Vagina (tissue), 2 donors: ENCODE results near the gene RICTOR.

ENCODE experiments used
- POLR2A ChIP-seq, 2 donors: fragments of 450-650 bp; IDR thresholded peaks; one replicate each; pipeline ENCODE4 v1.6.1; 2017; ENCODE audit warnings: antibody characterized with exemption in 2 of 2, mild to moderate bottlenecking in 2 of 2, moderate library complexity in 2 of 2
- POLR2AphosphoS5 ChIP-seq, 2 donors: sonication (generic); formaldehyde crosslinking; IDR thresholded peaks; one replicate each; pipeline ENCODE4 v1.9.0; 2017; ENCODE audit warnings: antibody characterized with exemption in 2 of 2, mild to moderate bottlenecking in 2 of 2, low read depth in 1 of 2; ENCODE audit not compliant: insufficient read depth in 1 of 2
- TF ChIP-seq, protein P1 (sequence below), 3 experiments: fragments of 450-650 bp in 2 of 3; fragments of 200-600 bp in 1 of 3; sonication (generic) in 1 of 3; IDR thresholded peaks; one replicate each; pipeline ENCODE4 v1.5.1; 2017 to 2019; ENCODE audit warnings: antibody characterized with exemption in 3 of 3, mild to moderate bottlenecking in 2 of 3, moderate library complexity in 2 of 3

DNA sequence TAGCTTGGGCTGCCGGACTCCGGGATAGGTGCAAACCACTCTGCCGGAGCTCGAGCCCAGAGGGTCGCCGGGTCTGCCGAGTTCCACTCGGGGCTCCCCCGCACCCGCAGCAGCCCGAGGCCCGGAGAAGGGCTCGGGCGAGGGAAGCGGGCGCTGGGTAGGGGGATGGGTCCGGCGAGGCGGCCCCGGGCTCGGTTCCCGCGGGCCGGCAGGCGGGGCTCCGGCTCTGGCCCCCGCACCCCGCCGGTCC, 507 bp downstream of the RICTOR start:
- TF ChIP-seq POLR2A (IDR thresholded peaks at IDR 0.05) (no peak), POLR2AphosphoS5 (IDR thresholded peaks at IDR 0.05; ENCODE audit: insufficient read depth in 1 of 2, low read depth in 1 of 2) (no peak)
- TF ChIP-seq, protein P1, sequence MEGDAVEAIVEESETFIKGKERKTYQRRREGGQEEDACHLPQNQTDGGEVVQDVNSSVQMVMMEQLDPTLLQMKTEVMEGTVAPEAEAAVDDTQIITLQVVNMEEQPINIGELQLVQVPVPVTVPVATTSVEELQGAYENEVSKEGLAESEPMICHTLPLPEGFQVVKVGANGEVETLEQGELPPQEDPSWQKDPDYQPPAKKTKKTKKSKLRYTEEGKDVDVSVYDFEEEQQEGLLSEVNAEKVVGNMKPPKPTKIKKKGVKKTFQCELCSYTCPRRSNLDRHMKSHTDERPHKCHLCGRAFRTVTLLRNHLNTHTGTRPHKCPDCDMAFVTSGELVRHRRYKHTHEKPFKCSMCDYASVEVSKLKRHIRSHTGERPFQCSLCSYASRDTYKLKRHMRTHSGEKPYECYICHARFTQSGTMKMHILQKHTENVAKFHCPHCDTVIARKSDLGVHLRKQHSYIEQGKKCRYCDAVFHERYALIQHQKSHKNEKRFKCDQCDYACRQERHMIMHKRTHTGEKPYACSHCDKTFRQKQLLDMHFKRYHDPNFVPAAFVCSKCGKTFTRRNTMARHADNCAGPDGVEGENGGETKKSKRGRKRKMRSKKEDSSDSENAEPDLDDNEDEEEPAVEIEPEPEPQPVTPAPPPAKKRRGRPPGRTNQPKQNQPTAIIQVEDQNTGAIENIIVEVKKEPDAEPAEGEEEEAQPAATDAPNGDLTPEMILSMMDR (IDR thresholded peaks at IDR 0.05) = peak in 1 of 3 experiments; percentile 6
